GM21529 (cell line): ENCODE results near the gene MRPL20.
"Not testable (repeated sequence)": the region's sequence is repeated elsewhere in the genome, so short reads cannot be mapped to it uniquely, and the experiment has no call there.

ENCODE experiments used
- ATAC-seq: cut with Tn5 transposase; IDR thresholded peaks from one replicate; pipeline ENCODE4 v1.9.1; 2021; ENCODE audit not compliant: unreplicated experiment

Gene MRPL20

GRCh38 chr1:1390675-1391074, 16.4 kb downstream of the MRPL20 start:
- ATAC-seq = no peak

GRCh38 chr1:1388078-1388472, 19.0 kb downstream of the MRPL20 start:
- ATAC-seq = no peak

GRCh38 chr1:1387098-1388077, 19.7 kb downstream of the MRPL20 start:
- no peak for ATAC-seq

GRCh38 chr1:1385931-1386330, 21.2 kb downstream of the MRPL20 start:
- no peak for ATAC-seq

GRCh38 chr1:1385339-1385738, 21.8 kb downstream of the MRPL20 start:
- ATAC-seq = not testable (repeated sequence)

GRCh38 chr1:1381294-1381693, 25.8 kb downstream of the MRPL20 start:
- ATAC-seq = no peak

GRCh38 chr1:1380860-1381259, 26.2 kb downstream of the MRPL20 start:
- ATAC-seq = no peak

GRCh38 chr1:1377540-1378205, 29.4 kb downstream of the MRPL20 start:
- ATAC-seq = no peak

- no peak for ATAC-seq
Observed at GRCh38 chr1:1376551-1377226, 30.4 kb downstream of the MRPL20 start.

GRCh38 chr1:1374929-1375662, 32.0 kb downstream of the MRPL20 start, which contains the start of gene AURKAIP1:
Gene AURKAIP1, minus strand, starts transcription at chr1:1375207. Its CDS starts 451 bp downstream, at chr1:1374756.
- ATAC-seq = peak; percentile 83

- peak; percentile 6 for ATAC-seq
Observed at GRCh38 chr1:1374589-1374928, 32.5 kb downstream of the MRPL20 start.

- ATAC-seq = no peak
Observed at GRCh38 chr1:1373815-1374588, 33.1 kb downstream of the MRPL20 start.

- ATAC-seq = no peak
Observed at GRCh38 chr1:1373051-1373814, 33.9 kb downstream of the MRPL20 start.

- no peak for ATAC-seq
Observed at GRCh38 chr1:1371746-1372711, 35.1 kb downstream of the MRPL20 start.

GRCh38 chr1:1371364-1371745, 35.7 kb downstream of the MRPL20 start:
- ATAC-seq = no peak

GRCh38 chr1:1370771-1371300, 36.3 kb downstream of the MRPL20 start:
- ATAC-seq = no peak

GRCh38 chr1:1370094-1370493, 37.0 kb downstream of the MRPL20 start:
- not testable (repeated sequence) for ATAC-seq

GRCh38 chr1:1367315-1367714, 39.8 kb downstream of the MRPL20 start:
- ATAC-seq = no peak
